SK-N-SH (cell line): ENCODE data around the gene APCS. TPM values are rescaled to one million over a fixed set of nuclear protein-coding genes. Genes with fewer than 3 reads are reported as not detected.

ENCODE experiments used
- CTCF ChIA-PET: fragments of 300-600, 350-600 bp; formaldehyde crosslinking; extraction: SDS; loops from one replicate; lab custom pipeline; 2021; lab: Yijun Ruan, JAX
- POLR2A ChIA-PET: fragments of 350-600 bp; sonication (Branson Sonifier 250); formaldehyde crosslinking; extraction: SDS; loops from one replicate; lab custom pipeline; 2020; ENCODE audit warnings: antibody characterized with exemption, inconsistent platforms; lab: Yijun Ruan, JAX
- DNase-seq: peaks from one replicate; pipeline ENCODE4 v3.0.0; 2012
- H2AFZ ChIP-seq: fragments of 200-600 bp; sonication (generic); 2 replicates; pipeline ENCODE4 v1.8.1; 2016; ENCODE audit warnings: antibody characterized with exemption, mild to moderate bottlenecking, low read depth
- H3F3A ChIP-seq: fragments of 200-600 bp; sonication (generic); replicated peaks from 2 replicates; pipeline ENCODE3; 2016; ENCODE audit warnings: antibody characterized with exemption, mild to moderate bottlenecking; ENCODE audit not compliant: insufficient read depth
- H3K27ac ChIP-seq, 2 experiments: fragments of 200-500 bp in 1 of 2; fragments of 200-600 bp in 1 of 2; sonication (Bioruptor generic) in 1 of 2; sonication (generic), shearing (Covaris generic) in 1 of 2; 2 replicates each; pipeline versions ENCODE4 v1.5.1 to v1.6.1; 2014 to 2016; ENCODE audit warnings: low read depth in 2 of 2, inconsistent platforms in 1 of 2, low read length in 1 of 2, mild to moderate bottlenecking in 1 of 2, mixed read lengths in 1 of 2
- H3K27me3 ChIP-seq: fragments of 200-600 bp; sonication (generic), shearing (Covaris generic); 2 replicates; pipeline ENCODE4 v1.6.1; 2016; ENCODE audit warnings: mixed run types; ENCODE audit not compliant: insufficient read depth
- H3K36me3 ChIP-seq, 2 experiments: fragments of 200-500 bp in 1 of 2; fragments of 200-600 bp in 1 of 2; sonication (Bioruptor generic) in 1 of 2; sonication (generic) in 1 of 2; replicated peaks in 1 of 2; 2 replicates each; pipeline versions ENCODE3 to v1.5.1; 2014 to 2016; ENCODE audit warnings: low read length in 1 of 2, mild to moderate bottlenecking in 1 of 2; ENCODE audit not compliant: insufficient read depth in 2 of 2, control insufficient read depth in 1 of 2
- H3K4me1 ChIP-seq, 2 experiments: fragments of 200-500 bp in 1 of 2; fragments of 200-600 bp in 1 of 2; sonication (Bioruptor generic) in 1 of 2; sonication (generic), shearing (Covaris generic) in 1 of 2; 2 replicates each; pipeline versions ENCODE4 v1.5.1 to v1.6.1; 2014 to 2016; ENCODE audit warnings: low read depth in 1 of 2, low read length in 1 of 2, mixed run types in 1 of 2; ENCODE audit not compliant: insufficient read depth in 2 of 2, control insufficient read depth in 1 of 2
- H3K4me2 ChIP-seq: fragments of 200-600 bp; sonication (generic), shearing (Covaris generic); 2 replicates; pipeline ENCODE4 v1.6.1; 2017; ENCODE audit warnings: mixed run types
- H3K4me3 ChIP-seq, 2 experiments: fragments of 200-500 bp in 1 of 2; fragments of 200-600 bp in 1 of 2; sonication (Bioruptor generic) in 1 of 2; sonication (generic), shearing (Covaris generic) in 1 of 2; 2 replicates each; pipeline versions ENCODE4 v1.5.1 to v1.8.1; 2014 to 2016; ENCODE audit warnings: low read depth in 2 of 2, inconsistent platforms in 1 of 2, low read length in 1 of 2, mild to moderate bottlenecking in 1 of 2, mixed read lengths in 1 of 2, moderate library complexity in 1 of 2
- H3K79me2 ChIP-seq: fragments of 200-600 bp; sonication (generic); 2 replicates; pipeline ENCODE4 v1.8.1; 2017; ENCODE audit warnings: mild to moderate bottlenecking; ENCODE audit not compliant: insufficient read depth
- H3K9ac ChIP-seq: fragments of 200-600 bp; sonication (generic); 2 replicates; pipeline ENCODE4 v1.6.1; 2017; ENCODE audit warnings: mixed run types
- H3K9me2 ChIP-seq: fragments of 200-600 bp; sonication (generic); 2 replicates; pipeline ENCODE4 v1.6.1; 2017; ENCODE audit warnings: mixed run types
- H3K9me3 ChIP-seq: fragments of 200-600 bp; sonication (generic); 2 replicates; pipeline ENCODE4 v1.6.1; 2017; ENCODE audit warnings: mixed run types, mild to moderate bottlenecking, moderate library complexity
- H4K20me1 ChIP-seq: fragments of 200-600 bp; sonication (generic); 2 replicates; pipeline ENCODE4 v1.6.1; 2017; ENCODE audit warnings: mild to moderate bottlenecking, mixed run types; ENCODE audit not compliant: insufficient read depth
- EP300 ChIP-seq, 2 experiments: IDR thresholded peaks; 2 replicates each; pipeline versions ENCODE4 v1.4.0 to v1.6.1; 2012; ENCODE audit warnings: borderline replicate concordance in 1 of 2, low read depth in 1 of 2, low read length in 1 of 2
- FOSL2 ChIP-seq: IDR thresholded peaks from 2 replicates; pipeline ENCODE4 v1.4.0; 2012; ENCODE audit warnings: low read depth, mild to moderate bottlenecking, moderate library complexity, borderline replicate concordance
- NFIC ChIP-seq: IDR thresholded peaks from 2 replicates; pipeline ENCODE4 v1.4.0; 2012; ENCODE audit warnings: borderline replicate concordance
- RAD21 ChIP-seq: IDR thresholded peaks from 2 replicates; pipeline ENCODE4 v1.6.1; 2012; ENCODE audit warnings: mild to moderate bottlenecking, low read length
- SIN3A ChIP-seq: IDR thresholded peaks from 2 replicates; pipeline ENCODE4 v1.6.1; 2012; ENCODE audit warnings: low read depth, mild to moderate bottlenecking, low read length, moderate library complexity, borderline replicate concordance
- SMC3 ChIP-seq: IDR thresholded peaks from 2 replicates; pipeline ENCODE4 v1.6.1; 2012; ENCODE audit warnings: low read depth, low read length, improper control_type of control experiment
- TCF12 ChIP-seq: IDR thresholded peaks from 2 replicates; pipeline ENCODE4 v1.4.0; 2012
- TEAD4 ChIP-seq: IDR thresholded peaks from 2 replicates; pipeline ENCODE4 v1.4.0; 2012; ENCODE audit warnings: mild to moderate bottlenecking, borderline replicate concordance; ENCODE audit not compliant: insufficient read depth
- YY1 ChIP-seq: IDR thresholded peaks from 2 replicates; pipeline ENCODE4 v1.4.0; 2012; ENCODE audit warnings: low read depth, mild to moderate bottlenecking
- WGBS: methylation state at CpG from one replicate; pipeline ENCODE4 v1.1.6; 2017; ENCODE audit warnings: low lambda C conversion rate; 5-methylcytosine and 5-hydroxymethylcytosine counted together
- polyA plus RNA-seq, 3 experiments: library from polyadenylated mRNA; depleted of rRNA; stranded (reverse); fragments of >200 nt; gene quantifications; 2 replicates each; pipeline ENCODE4 v1.2.3, GENCODE V29; 2012
- TF ChIP-seq, protein P1 (sequence below): fragments of 200-600 bp; sonication (generic); IDR thresholded peaks from 2 replicates; pipeline ENCODE4 v1.6.1; 2017; ENCODE audit warnings: antibody characterized with exemption, mild to moderate bottlenecking, moderate library complexity
- TF ChIP-seq, protein P2 (sequence below): IDR thresholded peaks from 2 replicates; pipeline ENCODE4; 2012
- TF ChIP-seq, protein P3 (sequence below): fragments of 150-350 bp; IDR thresholded peaks from 2 replicates; pipeline ENCODE4 v1.6.1; 2017; ENCODE audit warnings: antibody characterized with exemption, low read length, low read depth, borderline replicate concordance

Gene APCS
- polyA plus RNA-seq, 1 of the 3 experiments (the other 2 are of a cell fraction): not detected

DNA sequence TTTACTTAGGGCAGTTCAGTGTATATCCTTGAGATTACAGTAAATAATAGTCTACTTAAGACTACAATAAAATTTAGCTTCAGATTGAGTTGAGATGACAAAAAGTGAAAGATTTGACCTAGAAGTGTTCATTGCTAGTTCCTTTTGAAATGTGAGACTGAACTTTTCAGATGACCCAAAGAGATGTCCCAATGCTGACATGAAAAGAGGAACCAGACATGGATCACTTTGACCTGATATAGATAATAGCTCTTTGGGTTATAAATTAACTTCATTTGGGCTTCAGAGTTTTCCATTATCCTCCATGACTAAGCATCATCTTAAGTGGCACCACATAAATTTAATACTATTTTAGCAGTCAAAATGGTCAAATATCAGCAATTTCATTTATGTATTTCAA is 26.1 kb upstream of the APCS start:
- H4K20me1 ChIP-seq: no peaks in the 10 kb centered on the region
- ChIA-PET CTCF (no interaction called here), POLR2A (no interaction called here)
- H3K4me3 ChIP-seq: no peak overlapping the region
- no peaks in the 10 kb centered on the region; a peak in 1 of 4 replicates for H3K4me1 ChIP-seq
- peaks cover 3% of the 10 kb centered on the region for H3F3A ChIP-seq
- no peaks in the 10 kb centered on the region for H3K27me3 ChIP-seq
- H3K9ac ChIP-seq: no peak overlapping the region
- no peak overlapping the region for H3K4me2 ChIP-seq
- no peaks in the 10 kb centered on the region for H3K9me3 ChIP-seq
- no peak for TF ChIP-seq SIN3A
- no peak for TF ChIP-seq NFIC
- no peak for TF ChIP-seq TCF12
- no peak for TF ChIP-seq FOSL2
- TF ChIP-seq, protein P1, sequence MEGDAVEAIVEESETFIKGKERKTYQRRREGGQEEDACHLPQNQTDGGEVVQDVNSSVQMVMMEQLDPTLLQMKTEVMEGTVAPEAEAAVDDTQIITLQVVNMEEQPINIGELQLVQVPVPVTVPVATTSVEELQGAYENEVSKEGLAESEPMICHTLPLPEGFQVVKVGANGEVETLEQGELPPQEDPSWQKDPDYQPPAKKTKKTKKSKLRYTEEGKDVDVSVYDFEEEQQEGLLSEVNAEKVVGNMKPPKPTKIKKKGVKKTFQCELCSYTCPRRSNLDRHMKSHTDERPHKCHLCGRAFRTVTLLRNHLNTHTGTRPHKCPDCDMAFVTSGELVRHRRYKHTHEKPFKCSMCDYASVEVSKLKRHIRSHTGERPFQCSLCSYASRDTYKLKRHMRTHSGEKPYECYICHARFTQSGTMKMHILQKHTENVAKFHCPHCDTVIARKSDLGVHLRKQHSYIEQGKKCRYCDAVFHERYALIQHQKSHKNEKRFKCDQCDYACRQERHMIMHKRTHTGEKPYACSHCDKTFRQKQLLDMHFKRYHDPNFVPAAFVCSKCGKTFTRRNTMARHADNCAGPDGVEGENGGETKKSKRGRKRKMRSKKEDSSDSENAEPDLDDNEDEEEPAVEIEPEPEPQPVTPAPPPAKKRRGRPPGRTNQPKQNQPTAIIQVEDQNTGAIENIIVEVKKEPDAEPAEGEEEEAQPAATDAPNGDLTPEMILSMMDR: no peak
- no peak for TF ChIP-seq RAD21
- H2AFZ ChIP-seq: no peak overlapping the region
- no peaks in the 10 kb centered on the region for H3K9me2 ChIP-seq
- no peaks in the 10 kb centered on the region for H3K79me2 ChIP-seq
- no peak overlapping the region for H3K27ac ChIP-seq
- no peak for DNase-seq
- no peaks in the 10 kb centered on the region for H3K36me3 ChIP-seq

- H3K9ac ChIP-seq: no peak overlapping the region
- no peak overlapping the region for H3K27ac ChIP-seq
- H3K9me2 ChIP-seq: no peaks in the 10 kb centered on the region
- 5% methylated on average over 1 of the region's 1 CpG for WGBS
- H2AFZ ChIP-seq: no peak overlapping the region
- H3K4me1 ChIP-seq: no peaks in the 10 kb centered on the region; a peak in 1 of 4 replicates
- H3F3A ChIP-seq: peaks cover 3% of the 10 kb centered on the region
- no peaks in the 10 kb centered on the region for H4K20me1 ChIP-seq
- ChIA-PET CTCF (no interaction called here), POLR2A (no interaction called here)
- DNase-seq: no peak
- no peak overlapping the region for H3K4me2 ChIP-seq
- no peaks in the 10 kb centered on the region for H3K79me2 ChIP-seq
- TF ChIP-seq, protein P2, sequence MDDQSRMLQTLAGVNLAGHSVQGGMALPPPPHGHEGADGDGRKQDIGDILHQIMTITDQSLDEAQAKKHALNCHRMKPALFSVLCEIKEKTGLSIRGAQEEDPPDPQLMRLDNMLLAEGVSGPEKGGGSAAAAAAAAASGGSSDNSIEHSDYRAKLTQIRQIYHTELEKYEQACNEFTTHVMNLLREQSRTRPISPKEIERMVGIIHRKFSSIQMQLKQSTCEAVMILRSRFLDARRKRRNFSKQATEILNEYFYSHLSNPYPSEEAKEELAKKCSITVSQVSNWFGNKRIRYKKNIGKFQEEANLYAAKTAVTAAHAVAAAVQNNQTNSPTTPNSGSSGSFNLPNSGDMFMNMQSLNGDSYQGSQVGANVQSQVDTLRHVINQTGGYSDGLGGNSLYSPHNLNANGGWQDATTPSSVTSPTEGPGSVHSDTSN: no peak
- TF ChIP-seq, protein P3, sequence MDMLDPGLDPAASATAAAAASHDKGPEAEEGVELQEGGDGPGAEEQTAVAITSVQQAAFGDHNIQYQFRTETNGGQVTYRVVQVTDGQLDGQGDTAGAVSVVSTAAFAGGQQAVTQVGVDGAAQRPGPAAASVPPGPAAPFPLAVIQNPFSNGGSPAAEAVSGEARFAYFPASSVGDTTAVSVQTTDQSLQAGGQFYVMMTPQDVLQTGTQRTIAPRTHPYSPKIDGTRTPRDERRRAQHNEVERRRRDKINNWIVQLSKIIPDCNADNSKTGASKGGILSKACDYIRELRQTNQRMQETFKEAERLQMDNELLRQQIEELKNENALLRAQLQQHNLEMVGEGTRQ: no peak
- TF ChIP-seq SMC3 (no peak), TEAD4 (no peak), YY1 (no peak), EP300 (IDR thresholded peaks at IDR 0.05; ENCODE audit: borderline replicate concordance in 1 of 2, low read depth in 1 of 2, low read length in 1 of 2) (no peak)
- no peaks in the 10 kb centered on the region for H3K9me3 ChIP-seq
- H3K27me3 ChIP-seq: no peaks in the 10 kb centered on the region
- no peaks in the 10 kb centered on the region for H3K36me3 ChIP-seq
- H3K4me3 ChIP-seq: no peak overlapping the region
These were observed 24.9 kb upstream of the APCS start for GRCh38 chr1:159562680-159563079.
